ENCODE measurements around the gene JPH2.
"Not testable (repeated sequence)": the region's sequence is repeated elsewhere in the genome, so short reads cannot be mapped to it uniquely, and the experiment has no call there.

The JPH2 gene

GRCh38 chr20:44203161-44203560 is 16.2 kb upstream of the JPH2 start:
- DNase-seq, result no peak

GRCh38 chr20:44200983-44201382 is 14.0 kb upstream of the JPH2 start:
- Mint-ChIP-seq H3K4me3 (no peak overlapping the region), H3K9me3 (no peaks in the 10 kb centered on the region), H3K4me1 (peaks cover 57% of the 10 kb centered on the region), H3K27ac (no peak overlapping the region), H3K27me3 (no peaks in the 10 kb centered on the region)
- ATAC-seq, result no peak
- no peak for DNase-seq

More at GRCh38 chr20:44203161-44203560, 16.2 kb upstream of the JPH2 start:
- Mint-ChIP-seq H3K27me3 (no peaks in the 10 kb centered on the region), H3K27ac (no peak overlapping the region), H3K4me1 (peaks cover 77% of the 10 kb centered on the region), H3K9me3 (no peaks in the 10 kb centered on the region), H3K4me3 (no peak overlapping the region)
- ATAC-seq, result no peak

- no peak overlapping the region for H3K4me3 Mint-ChIP-seq
- no peaks in the 10 kb centered on the region for H3K27me3 Mint-ChIP-seq
- no peaks in the 10 kb centered on the region for H3K9me3 Mint-ChIP-seq
- no peak overlapping the region for H3K27ac Mint-ChIP-seq
- peaks cover 57% of the 10 kb centered on the region for H3K4me1 Mint-ChIP-seq
- DNase-seq, result no peak
- ATAC-seq, result no peak
Measured at GRCh38 chr20:44200371-44200770, 13.4 kb upstream of the JPH2 start.

- Mint-ChIP-seq H3K4me3 (no peak overlapping the region), H3K27ac (peak overlapping the region in 1 of 2 donors; percentile 30), H3K4me1 (peaks cover 56% of the 10 kb centered on the region), H3K9me3 (no peaks in the 10 kb centered on the region), H3K27me3 (no peaks in the 10 kb centered on the region)
- ATAC-seq (no peak), DNase-seq (no peak)
Measured at GRCh38 chr20:44199877-44200276, 12.9 kb upstream of the JPH2 start.

- H3K4me1 Mint-ChIP-seq, result peaks cover 49% of the 10 kb centered on the region
- ATAC-seq (peak; percentile 99), DNase-seq (peak; percentile 54 to 63)
- H3K27me3 Mint-ChIP-seq, result no peaks in the 10 kb centered on the region
- no peaks in the 10 kb centered on the region for H3K9me3 Mint-ChIP-seq
- H3K4me3 Mint-ChIP-seq, result peak overlapping the region; percentile 42 to 72
- H3K27ac Mint-ChIP-seq, result peak overlapping the region in 1 of 2 donors; percentile 43
Measured at GRCh38 chr20:44198872-44199271, 11.9 kb upstream of the JPH2 start.

- H3K27me3 Mint-ChIP-seq, result no peaks in the 10 kb centered on the region
- no peak for ATAC-seq
- no peak for DNase-seq
- no peak overlapping the region for H3K4me3 Mint-ChIP-seq
- H3K4me1 Mint-ChIP-seq, result peaks cover 28% of the 10 kb centered on the region
- H3K9me3 Mint-ChIP-seq, result no peaks in the 10 kb centered on the region
- H3K27ac Mint-ChIP-seq, result no peak overlapping the region
Measured at GRCh38 chr20:44196271-44196670, 9.3 kb upstream of the JPH2 start.

- H3K27ac Mint-ChIP-seq, result no peak overlapping the region
Measured at GRCh38 chr20:44195605-44196004, 8.6 kb upstream of the JPH2 start.

GRCh38 chr20:44193801-44194200 is 6.8 kb upstream of the JPH2 start:
- DNase-seq, result no peak
- Mint-ChIP-seq H3K9me3 (no peaks in the 10 kb centered on the region), H3K4me1 (peaks cover 3% of the 10 kb centered on the region), H3K27ac (no peak overlapping the region), H3K4me3 (no peak overlapping the region), H3K27me3 (peaks cover 5% of the 10 kb centered on the region)
- ATAC-seq, result no peak

More at GRCh38 chr20:44195605-44196004, 8.6 kb upstream of the JPH2 start:
- Mint-ChIP-seq H3K4me1 (peaks cover 21% of the 10 kb centered on the region), H3K4me3 (no peak overlapping the region), H3K27me3 (no peaks in the 10 kb centered on the region), H3K9me3 (no peaks in the 10 kb centered on the region)
- ATAC-seq, result no peak
- DNase-seq, result no peak

GRCh38 chr20:44191640-44192039 is 4.7 kb upstream of the JPH2 start:
- not testable (repeated sequence) for ATAC-seq, H3K9me3 Mint-ChIP-seq, H3K4me3 Mint-ChIP-seq

GRCh38 chr20:44190197-44190852 is 3.3 kb upstream of the JPH2 start:
- H3K4me3 Mint-ChIP-seq, H3K9me3 Mint-ChIP-seq, H3K27ac Mint-ChIP-seq: not testable (repeated sequence)
- Mint-ChIP-seq H3K4me1 (peaks cover 20% of the 10 kb centered on the region), H3K27me3 (peaks cover 39% of the 10 kb centered on the region)
- DNase-seq, result peak; percentile 45 to 49
- ATAC-seq, result peak; percentile 61

More at GRCh38 chr20:44191640-44192039, 4.7 kb upstream of the JPH2 start:
- DNase-seq, H3K27ac Mint-ChIP-seq: not testable (repeated sequence)
- H3K4me1 Mint-ChIP-seq, result peaks cover 16% of the 10 kb centered on the region
- H3K27me3 Mint-ChIP-seq, result peaks cover 26% of the 10 kb centered on the region

GRCh38 chr20:44188752-44189151 is 1.8 kb upstream of the JPH2 start:
- H3K9me3 Mint-ChIP-seq, result no peaks in the 10 kb centered on the region
- H3K27me3 Mint-ChIP-seq, result peaks cover 51% of the 10 kb centered on the region
- H3K27ac Mint-ChIP-seq, result no peak overlapping the region
- DNase-seq (no peak), ATAC-seq (no peak)
- H3K4me3 Mint-ChIP-seq, result no peak overlapping the region
- H3K4me1 Mint-ChIP-seq, result peaks cover 20% of the 10 kb centered on the region

GRCh38 chr20:44187772-44188709 is 1.1 kb upstream of the JPH2 start:
- peak; percentile 42 for ATAC-seq
- Mint-ChIP-seq H3K4me3 (peak overlapping the region in 1 of 2 donors; percentile 73), H3K27me3 (peaks cover 57% of the 10 kb centered on the region), H3K27ac (no peak overlapping the region), H3K9me3 (no peaks in the 10 kb centered on the region), H3K4me1 (peaks cover 20% of the 10 kb centered on the region)
- no peak for DNase-seq

GRCh38 chr20:44186674-44187053 is 324 bp downstream of the JPH2 start:
- peak; percentile 41 for ATAC-seq
- Mint-ChIP-seq H3K9me3 (no peaks in the 10 kb centered on the region), H3K4me1 (peaks cover 20% of the 10 kb centered on the region), H3K27ac (no peak overlapping the region), H3K4me3 (peak overlapping the region in 1 of 2 donors; percentile 73), H3K27me3 (peaks cover 71% of the 10 kb centered on the region)
- no peak for DNase-seq

GRCh38 chr20:44186201-44186600 is 787 bp downstream of the JPH2 start:
- Mint-ChIP-seq H3K4me3 (no peak overlapping the region), H3K27ac (no peak overlapping the region), H3K27me3 (peaks cover 75% of the 10 kb centered on the region), H3K4me1 (peaks cover 20% of the 10 kb centered on the region), H3K9me3 (no peaks in the 10 kb centered on the region)
- no peak for ATAC-seq
- DNase-seq, result no peak

- Mint-ChIP-seq H3K4me3 (no peak overlapping the region), H3K4me1 (peaks cover 20% of the 10 kb centered on the region), H3K9me3 (no peaks in the 10 kb centered on the region), H3K27me3 (peaks cover 82% of the 10 kb centered on the region), H3K27ac (no peak overlapping the region)
- DNase-seq (no peak), ATAC-seq (no peak)
Measured at GRCh38 chr20:44185574-44185973, 1.4 kb downstream of the JPH2 start.

- H3K4me1 Mint-ChIP-seq, result peaks cover 20% of the 10 kb centered on the region
- H3K27ac Mint-ChIP-seq, result no peak overlapping the region
- DNase-seq (no peak), ATAC-seq (no peak)
- H3K27me3 Mint-ChIP-seq, result peaks cover 74% of the 10 kb centered on the region
- H3K9me3 Mint-ChIP-seq, result no peaks in the 10 kb centered on the region
- no peak overlapping the region for H3K4me3 Mint-ChIP-seq
Measured at GRCh38 chr20:44183282-44183681, 3.7 kb downstream of the JPH2 start.
